Measurements from ENCODE around the gene UBL4B. TPM values are rescaled to one million over a fixed set of nuclear protein-coding genes. Genes with fewer than 3 reads are reported as not detected.

The UBL4B gene
- total and polyA plus RNA-seq, 11 donors: 0.11 TPM; not detected in 10

GRCh38 chr1:110144366-110144765 lies 32.1 kb downstream of the UBL4B start:
- H3K9me3 ChIP-seq: no peaks in the 10 kb centered on the region
- no peaks in the 10 kb centered on the region for H3K4me1 ChIP-seq
- WGBS, 4 donors: 49 to 66% (median 51%) methylated on average over 3 of the region's 3 CpGs
- H3K27me3 ChIP-seq: peaks cover 0 to 81% (median 31%) of the 10 kb centered on the region in 9 donors
- H3K4me3 ChIP-seq: no peak overlapping the region
- H3K36me3 ChIP-seq: no peaks in the 10 kb centered on the region
- no peak overlapping the region for H3K27ac ChIP-seq
- intact Hi-C loops (cut with DNase I): no loop called here
- DNase-seq: no peak
- no peak for ATAC-seq
- no peak for TF ChIP-seq POLR2A (IDR thresholded peaks at IDR 0.05)
- TF ChIP-seq CTCF (IDR thresholded peaks at IDR 0.05): no peak

GRCh38 chr1:110148961-110149360 lies 36.7 kb downstream of the UBL4B start:
- H3K27me3 ChIP-seq: peaks cover 10 to 93% (median 51%) of the 10 kb centered on the region in 9 donors
- no peak for ATAC-seq

GRCh38 chr1:110150330-110151174 lies 38.3 kb downstream of the UBL4B start, which contains the start of gene SLC6A17:
TSS of gene SLC6A17 (plus strand) at chr1:110150494. CDS start at chr1:110166930, 16,436 bp downstream.
- H3K9me3 ChIP-seq: no peaks in the 10 kb centered on the region
- H3K36me3 ChIP-seq: no peaks in the 10 kb centered on the region
- peaks cover 10 to 95% (median 46%) of the 10 kb centered on the region in 9 donors for H3K27me3 ChIP-seq
- H3K27ac ChIP-seq: no peak within 1 kb of the TSS
- H3K4me1 ChIP-seq: peaks cover 0 to 17% (median 8%) of the 10 kb centered on the region in 12 donors
- intact Hi-C loops (cut with DNase I): no loop called here
- TF ChIP-seq CTCF (IDR thresholded peaks at IDR 0.05): no peak
- no peak for TF ChIP-seq POLR2A (IDR thresholded peaks at IDR 0.05)
- H3K4me3 ChIP-seq: peak within 1 kb of the TSS in 10 of 12 donors; percentile 16 to 43 (median 32)
- ATAC-seq: peak in 2 of 4 donors; percentile 73 to 76
- DNase-seq: no peak
- WGBS, 4 donors: 0 to 1% (median 1%) methylated on average over 41 to 104 of the region's 104 CpGs

More at GRCh38 chr1:110148961-110149360, 36.7 kb downstream of the UBL4B start:
- DNase-seq: no peak
- intact Hi-C loops (cut with DNase I): no loop called here
- Histone ChIP-seq H3K4me1 (peaks cover 0 to 17% (median 8%) of the 10 kb centered on the region in 12 donors), H3K27ac (no peak overlapping the region), H3K9me3 (no peaks in the 10 kb centered on the region), H3K4me3 (no peak overlapping the region), H3K36me3 (no peaks in the 10 kb centered on the region)
- TF ChIP-seq CTCF (IDR thresholded peaks at IDR 0.05) (peak in 2 of 12 donors; percentile 5 to 15), POLR2A (IDR thresholded peaks at IDR 0.05) (no peak)
- 41 to 53% (median 46%) methylated on average over 4 of the region's 4 CpGs for WGBS, 4 donors

- Histone ChIP-seq H3K4me3 (peak overlapping the region in 8 of 12 donors; percentile 16 to 43 (median 33)), H3K27ac (no peak overlapping the region), H3K9me3 (no peaks in the 10 kb centered on the region), H3K36me3 (no peaks in the 10 kb centered on the region), H3K27me3 (peaks cover 10 to 89% (median 46%) of the 10 kb centered on the region in 9 donors), H3K4me1 (peaks cover 0 to 17% (median 8%) of the 10 kb centered on the region in 12 donors)
- TF ChIP-seq CTCF (IDR thresholded peaks at IDR 0.05) (no peak), POLR2A (IDR thresholded peaks at IDR 0.05) (no peak)
- WGBS, 4 donors: 5 to 8% (median 6%) methylated on average over 20 to 37 of the region's 37 CpGs
- ATAC-seq (no peak), DNase-seq (no peak)
- intact Hi-C loops (cut with DNase I): no loop called here
These were observed 39.0 kb downstream of the UBL4B start for GRCh38 chr1:110151175-110151669.

All from heart left ventricle (tissue), 16 donors.